ENCODE results near the gene FBXO45. TPM values are rescaled to one million over a fixed set of nuclear protein-coding genes. Genes with fewer than 3 reads are reported as not detected.

Gene FBXO45
- total RNA-seq, 1 donor from 2014 or later = 17.0 TPM

GRCh38 chr3:196629228-196629627, 60.8 kb downstream of the FBXO45 start:
- no peak for DNase-seq (ENCODE audit: low spot score)
- Mint-ChIP-seq H3K27me3 (ENCODE audit: unreplicated experiment) (peaks cover 10% of the 10 kb centered on the region), H3K27ac (ENCODE audit: unreplicated experiment) (no peak overlapping the region), H3K36me3 (ENCODE audit: low read depth, unreplicated experiment) (no peaks in the 10 kb centered on the region), H3K4me1 (ENCODE audit: unreplicated experiment) (peaks cover 20% of the 10 kb centered on the region), H3K9me3 (ENCODE audit: unreplicated experiment) (no peaks in the 10 kb centered on the region), H3K4me3 (ENCODE audit: unreplicated experiment) (no peak overlapping the region)
- no peak for TF ChIP-seq CTCF (IDR thresholded peaks at IDR 0.05; ENCODE audit: unreplicated experiment)

- Mint-ChIP-seq H3K4me3 (ENCODE audit: unreplicated experiment) (peak overlapping the region; percentile 86), H3K36me3 (ENCODE audit: low read depth, unreplicated experiment) (peaks cover 4% of the 10 kb centered on the region), H3K9me3 (ENCODE audit: unreplicated experiment) (no peaks in the 10 kb centered on the region), H3K27me3 (ENCODE audit: unreplicated experiment) (peaks cover 10% of the 10 kb centered on the region), H3K27ac (ENCODE audit: unreplicated experiment) (peak overlapping the region; percentile 95), H3K4me1 (ENCODE audit: unreplicated experiment) (peaks cover 29% of the 10 kb centered on the region)
- no peak for TF ChIP-seq CTCF (IDR thresholded peaks at IDR 0.05; ENCODE audit: unreplicated experiment)
- DNase-seq (ENCODE audit: low spot score) = no peak
These were observed 63.2 kb downstream of the FBXO45 start for GRCh38 chr3:196631682-196632045.

DNA sequence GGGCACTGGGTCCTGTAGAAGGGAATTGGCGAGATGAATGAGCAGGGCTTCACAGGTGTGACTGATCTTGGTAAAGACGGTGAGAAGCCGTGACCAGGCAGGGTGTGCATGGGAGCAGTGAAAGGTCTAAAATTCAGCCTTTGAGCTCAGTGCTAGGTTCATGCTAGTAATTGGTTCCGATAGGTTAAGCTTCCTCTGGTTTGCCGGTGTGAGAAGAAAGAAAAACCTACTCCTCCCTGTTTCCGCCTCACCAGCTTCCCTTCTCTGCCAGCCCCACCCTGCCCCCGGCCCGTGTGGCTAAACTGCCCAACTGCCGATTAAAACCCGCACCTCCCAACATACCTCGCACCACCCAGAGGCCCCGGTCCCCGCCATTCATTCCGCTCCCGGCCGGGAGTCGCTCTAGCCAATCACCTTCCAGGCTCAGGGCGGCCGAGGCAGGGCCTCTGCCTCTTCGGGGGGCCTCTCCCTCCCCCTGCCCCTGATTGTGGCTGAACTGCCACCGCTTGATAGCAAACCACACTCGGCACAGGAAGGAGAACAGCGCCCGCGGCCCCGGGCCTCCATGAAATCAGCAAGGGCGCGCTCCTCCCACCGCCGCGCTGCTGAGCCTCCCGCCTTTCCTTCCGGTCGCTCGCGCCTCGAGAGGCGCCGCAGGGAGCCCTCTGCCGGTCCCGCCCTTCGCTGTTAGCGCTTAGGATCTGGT, 63.7 kb downstream of the FBXO45 start:
- Mint-ChIP-seq H3K4me1 (ENCODE audit: unreplicated experiment) (peaks cover 29% of the 10 kb centered on the region), H3K4me3 (ENCODE audit: unreplicated experiment) (peak overlapping the region; percentile 86), H3K27ac (ENCODE audit: unreplicated experiment) (peak overlapping the region; percentile 95), H3K9me3 (ENCODE audit: unreplicated experiment) (no peaks in the 10 kb centered on the region), H3K27me3 (ENCODE audit: unreplicated experiment) (peaks cover 10% of the 10 kb centered on the region), H3K36me3 (ENCODE audit: low read depth, unreplicated experiment) (peaks cover 4% of the 10 kb centered on the region)
- TF ChIP-seq CTCF (IDR thresholded peaks at IDR 0.05; ENCODE audit: unreplicated experiment) = no peak
- peak; percentile 90 for DNase-seq (ENCODE audit: low spot score)

DNA sequence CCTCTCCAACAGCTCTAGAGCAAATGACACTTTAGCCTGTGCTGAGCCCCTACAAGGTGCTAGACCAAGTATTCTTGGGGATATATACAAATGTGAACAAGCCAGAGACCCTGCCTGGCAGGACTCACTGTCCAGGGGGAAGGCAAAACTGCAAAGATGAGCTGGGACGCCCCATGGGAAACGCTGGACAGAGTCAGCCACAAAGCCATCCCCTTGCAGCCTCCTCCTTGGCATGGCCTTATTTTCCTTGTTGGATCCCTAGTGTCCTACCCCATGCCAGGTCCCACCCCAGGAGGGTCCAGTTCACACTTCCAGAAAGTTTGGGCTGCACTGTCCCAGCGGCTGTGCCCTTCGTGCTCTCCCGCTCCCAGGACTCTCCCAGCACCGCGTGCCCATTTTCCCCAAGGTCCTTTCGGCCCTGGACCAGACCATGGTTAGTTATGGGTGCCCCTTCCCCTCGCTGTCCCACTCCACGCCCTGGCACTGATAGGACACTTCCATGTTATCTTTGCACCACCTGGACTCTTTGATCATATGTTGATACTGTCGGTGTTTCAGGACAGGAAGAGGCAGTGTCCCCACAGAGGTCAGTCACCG, 65.2 kb downstream of the FBXO45 start:
- Mint-ChIP-seq H3K27ac (ENCODE audit: unreplicated experiment) (peak overlapping the region; percentile 99), H3K9me3 (ENCODE audit: unreplicated experiment) (no peaks in the 10 kb centered on the region)
- DNase-seq (ENCODE audit: low spot score) = no peak

More for the DNA sequence above, 65.2 kb downstream of the FBXO45 start:
- H3K4me3 Mint-ChIP-seq (ENCODE audit: unreplicated experiment) = peak overlapping the region; percentile 87
- H3K27me3 Mint-ChIP-seq (ENCODE audit: unreplicated experiment) = peaks cover 13% of the 10 kb centered on the region
- H3K4me1 Mint-ChIP-seq (ENCODE audit: unreplicated experiment) = peaks cover 31% of the 10 kb centered on the region
- no peak for TF ChIP-seq CTCF (IDR thresholded peaks at IDR 0.05; ENCODE audit: unreplicated experiment)
- peaks cover 4% of the 10 kb centered on the region for H3K36me3 Mint-ChIP-seq (ENCODE audit: low read depth, unreplicated experiment)

Data from endothelial cell (in vitro differentiated cells).